Uterus (tissue), 4 donors: ENCODE data around the gene TRANK1. TPM values are rescaled to one million over a fixed set of nuclear protein-coding genes. Genes with fewer than 3 reads are reported as not detected.
"Not testable (repeated sequence)": the region's sequence is repeated elsewhere in the genome, so short reads cannot be mapped to it uniquely, and the experiment has no call there.

ENCODE experiments used
- DNase-seq, 2 donors: peaks; one replicate each; pipeline ENCODE4 v3.0.0-alpha.2; 2019 to 2020
- H3K27ac ChIP-seq, 2 donors: fragments of 200-600 bp; sonication (generic); 1 replicate in 1 of 2; 2 replicates in 1 of 2; pipeline ENCODE4 v1.5.1; 2016 to 2018
- H3K27me3 ChIP-seq, 2 donors: fragments of 200-600 bp; sonication (generic); one replicate each; pipeline ENCODE4 v1.5.1; 2018 to 2019; ENCODE audit warnings: control low read depth in 1 of 2
- H3K36me3 ChIP-seq, 2 donors: fragments of 200-600 bp; sonication (generic); one replicate each; pipeline ENCODE4 v1.5.1; 2019; ENCODE audit warnings: control low read depth in 1 of 2
- H3K4me1 ChIP-seq, 2 donors: fragments of 200-600 bp; sonication (generic); one replicate each; pipeline ENCODE4 v1.5.1; 2018 to 2019; ENCODE audit warnings: control low read depth in 1 of 2
- H3K4me3 ChIP-seq, 2 donors: fragments of 200-600 bp; sonication (generic); 1 replicate in 1 of 2; 2 replicates in 1 of 2; pipeline ENCODE4 v1.5.1; 2018 to 2019; ENCODE audit warnings: mild to moderate bottlenecking in 1 of 2
- H3K9me3 ChIP-seq, 2 donors: fragments of 200-600 bp; sonication (generic); one replicate each; pipeline ENCODE4 v1.5.1; 2019; ENCODE audit warnings: control low read depth in 1 of 2
- CTCF ChIP-seq, 4 experiments: fragments of 200-600 bp in 2 of 4; fragments of 450-650 bp in 2 of 4; sonication (generic) in 2 of 4; IDR thresholded peaks; one replicate each; pipeline ENCODE4 v1.5.1; 2016 to 2019; ENCODE audit warnings: antibody characterized with exemption in 4 of 4, mild to moderate bottlenecking in 2 of 4, moderate library complexity in 1 of 4
- POLR2A ChIP-seq, 2 donors: fragments of 450-650 bp; IDR thresholded peaks; one replicate each; pipeline ENCODE4 v1.6.1; 2016; ENCODE audit warnings: antibody characterized with exemption in 2 of 2, mild to moderate bottlenecking in 1 of 2, moderate library complexity in 1 of 2
- intact Hi-C: fragments of 100-400 bp; cut with DNase I; formaldehyde crosslinking; loops from one replicate; pipeline ENCODE4 v1.15.1; 2023; ENCODE audit warnings: low total_unique reads
- total RNA-seq, 4 donors: library from RNA; depleted of rRNA in 3 of 4; stranded (reverse); fragments of >200 nt in 3 of 4; gene quantifications; one replicate each; pipeline versions ENCODE4 v1.1.0 to v1.2.4, GENCODE V29; 2014 to 2023
- donor health status: DM: yes; HTN: yes; CAD: no.

The TRANK1 gene
- total RNA-seq, 4 donors from 2014 or later, result 10.6 to 52.1 (median 21.6) TPM

- intact Hi-C loops, result no loop called here
- Histone ChIP-seq H3K9me3 (no peaks in the 10 kb centered on the region), H3K27ac (no peak overlapping the region), H3K36me3 (no peaks in the 10 kb centered on the region), H3K4me3 (no peak overlapping the region), H3K27me3 (no peaks in the 10 kb centered on the region), H3K4me1 (no peaks in the 10 kb centered on the region)
- DNase-seq, result no peak
- TF ChIP-seq CTCF (IDR thresholded peaks at IDR 0.05), result no peak
- no peak for TF ChIP-seq POLR2A (IDR thresholded peaks at IDR 0.05)
These were observed 20.0 kb upstream of the TRANK1 start for GRCh38 chr3:36964817-36965216.

- H3K4me3 ChIP-seq, result no peak overlapping the region
- H3K27me3 ChIP-seq, result no peaks in the 10 kb centered on the region
- H3K27ac ChIP-seq, result no peak overlapping the region
- no peak for DNase-seq
- no peaks in the 10 kb centered on the region for H3K9me3 ChIP-seq
- TF ChIP-seq POLR2A (IDR thresholded peaks at IDR 0.05) (no peak), CTCF (IDR thresholded peaks at IDR 0.05) (no peak)
- no peaks in the 10 kb centered on the region for H3K36me3 ChIP-seq
- H3K4me1 ChIP-seq, result no peaks in the 10 kb centered on the region
- intact Hi-C loops, result no loop called here
These were observed 19.5 kb upstream of the TRANK1 start for GRCh38 chr3:36964331-36964730.

GRCh38 chr3:36963008-36963407 is 18.2 kb upstream of the TRANK1 start:
- H3K9me3 ChIP-seq, H3K27ac ChIP-seq, H3K4me3 ChIP-seq, DNase-seq, intact Hi-C loops, H3K27me3 ChIP-seq, H3K36me3 ChIP-seq, H3K4me1 ChIP-seq: not testable (repeated sequence)

- DNase-seq, result no peak
- H3K4me1 ChIP-seq, result peaks cover 0 to 5% of the 10 kb centered on the region in 2 donors
- no peaks in the 10 kb centered on the region for H3K27me3 ChIP-seq
- no peak overlapping the region for H3K27ac ChIP-seq
- intact Hi-C loops, result no loop called here
- no peak for TF ChIP-seq POLR2A (IDR thresholded peaks at IDR 0.05)
- TF ChIP-seq CTCF (IDR thresholded peaks at IDR 0.05), result no peak
- no peaks in the 10 kb centered on the region for H3K9me3 ChIP-seq
- no peaks in the 10 kb centered on the region for H3K36me3 ChIP-seq
- H3K4me3 ChIP-seq, result no peak overlapping the region
These were observed 15.6 kb upstream of the TRANK1 start for GRCh38 chr3:36960502-36960901.

- no peak for DNase-seq
- H3K36me3 ChIP-seq, result no peaks in the 10 kb centered on the region
- no peak for TF ChIP-seq CTCF (IDR thresholded peaks at IDR 0.05)
- no peak for TF ChIP-seq POLR2A (IDR thresholded peaks at IDR 0.05)
- no peaks in the 10 kb centered on the region for H3K27me3 ChIP-seq
- no peak overlapping the region for H3K4me3 ChIP-seq
- intact Hi-C loops, result no loop called here
- H3K9me3 ChIP-seq, result no peaks in the 10 kb centered on the region
- H3K4me1 ChIP-seq, result peaks cover 0 to 5% of the 10 kb centered on the region in 2 donors
- H3K27ac ChIP-seq, result no peak overlapping the region
These were observed 15.0 kb upstream of the TRANK1 start for GRCh38 chr3:36959821-36960220.
